Kidney (tissue), 14 donors: ENCODE data around the gene PLEKHH2. TPM values are rescaled to one million over a fixed set of nuclear protein-coding genes. Genes with fewer than 3 reads are reported as not detected.

Source experiments
- DNase-seq, 5 donors: peaks; one replicate each; pipeline ENCODE4 v3.0.0-alpha.2; 2013 to 2020
- FAIRE-seq: peaks from 2 replicates; lab custom pipeline; 2012; peaks lifted over from hg19 to GRCh38; lab: Jason Lieb, UNC
- H3K27ac ChIP-seq, 2 donors: one replicate each; pipeline ENCODE4 v1.7.0; 2013; ENCODE audit warnings: low read depth in 2 of 2, low read length in 2 of 2, inconsistent platforms in 1 of 2
- H3K27me3 ChIP-seq: one replicate; pipeline ENCODE4 v1.7.1; 2013; ENCODE audit warnings: low read length, inconsistent platforms; ENCODE audit not compliant: control insufficient read depth, insufficient read depth
- H3K36me3 ChIP-seq, 3 donors: one replicate each; pipeline versions ENCODE4 v1.7.0 to v1.7.1; 2013; ENCODE audit warnings: low read length in 3 of 3, control low read depth in 1 of 3, inconsistent platforms in 1 of 3; ENCODE audit not compliant: insufficient read depth in 3 of 3, control insufficient read depth in 2 of 3
- H3K4me1 ChIP-seq, 3 donors: one replicate each; pipeline versions ENCODE4 v1.7.0 to v1.7.1; 2013; ENCODE audit warnings: low read length in 3 of 3, inconsistent platforms in 1 of 3, low read depth in 1 of 3; ENCODE audit not compliant: control insufficient read depth in 2 of 3, insufficient read depth in 2 of 3
- H3K4me3 ChIP-seq, 3 donors: one replicate each; pipeline versions ENCODE4 v1.7.0 to v1.8.1; 2013; ENCODE audit warnings: low read length in 3 of 3, control low read depth in 1 of 3, inconsistent platforms in 1 of 3
- H3K9ac ChIP-seq, 3 donors: one replicate each; pipeline versions ENCODE4 v1.7.0 to v1.7.1; 2013; ENCODE audit warnings: low read length in 3 of 3, control low read depth in 1 of 3, inconsistent platforms in 1 of 3
- H3K9me3 ChIP-seq, 3 donors: one replicate each; pipeline versions ENCODE4 v1.7.0 to v1.7.1; 2013; ENCODE audit warnings: low read length in 3 of 3, control low read depth in 1 of 3, inconsistent platforms in 1 of 3; ENCODE audit not compliant: control insufficient read depth in 2 of 3, insufficient read depth in 1 of 3
- intact Hi-C: fragments of 100-400 bp; cut with DNase I; formaldehyde crosslinking; loops from one replicate; pipeline ENCODE4 v1.11.1; 2022
- polyA plus RNA-seq: library from polyadenylated mRNA; stranded (reverse); fragments of 350-450 nt; fragmentation: Illumina TruSeq; extraction: RNeasy Lipid Tissue Mini Kit (QIAGEN cat#74804); gene quantifications from one replicate; pipeline ENCODE4 v1.2.3, GENCODE V29; 2014; ENCODE audit warnings: low read depth, low replicate concordance; ENCODE audit not compliant: insufficient read depth
- total RNA-seq: library from RNA; stranded (reverse); fragmentation: NEBNext Ultra II Directional; extraction: Animal tissue kit (Norgen Biotek cat#: 25700); gene quantifications from one replicate; pipeline ENCODE4 v1.2.1, GENCODE V29; 2021
- TF ChIP-seq, protein P1 (sequence below): IDR thresholded peaks from 3 replicates; pipeline ENCODE4 v1.5.1; 2012; ENCODE audit warnings: mild to moderate bottlenecking, moderate library complexity, borderline replicate concordance; ENCODE audit not compliant: insufficient read depth; ENCODE audit errors: extremely low read depth
- donor health status: control.
- donor health status: control.
- donor health status: control.
- donor health status: control.
- donor health status: control.
- donor health status: DM: yes; HTN: yes; CAD: no.
- donor health status: Normal renal cell carcinoma (clear cell type).

Gene PLEKHH2
- total and polyA plus RNA-seq, 2 donors from 2014 or later, result 4.3 to 25.0 TPM

DNA sequence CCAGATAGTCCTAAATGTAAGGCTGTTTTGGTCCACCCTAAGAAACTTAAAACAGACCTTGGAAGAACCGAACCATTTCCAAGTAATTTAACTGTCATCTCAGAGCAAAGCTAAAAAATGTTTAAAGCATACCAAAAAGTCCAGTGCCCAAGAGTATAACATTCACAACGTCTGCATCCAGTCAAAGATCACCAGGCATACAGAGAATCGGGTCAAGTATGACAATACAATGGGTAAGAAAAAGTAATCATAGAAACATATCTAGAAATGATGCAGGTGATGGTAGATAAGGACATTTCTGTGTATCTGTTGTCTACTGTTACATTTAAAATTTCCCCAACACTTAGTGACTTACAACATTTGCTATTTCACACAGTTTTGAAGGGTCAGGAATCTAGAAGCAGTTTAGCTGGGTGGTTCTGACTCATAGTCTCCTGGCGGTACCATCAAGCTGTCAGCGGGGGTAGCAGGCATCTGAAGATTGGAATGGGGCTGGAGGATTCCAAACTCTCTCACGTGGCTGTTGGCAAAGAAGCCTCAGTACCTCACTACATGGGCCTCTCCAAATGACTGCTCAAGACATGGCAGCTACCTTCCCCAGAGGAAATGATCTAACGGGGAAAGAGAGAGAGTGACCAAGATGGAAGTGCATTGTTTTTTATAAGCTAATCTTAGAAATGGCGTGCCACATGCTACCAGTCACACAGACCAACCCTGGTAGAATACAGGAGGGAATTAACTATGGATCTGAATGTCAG, 100.2 kb downstream of the PLEKHH2 start:
- no peaks in the 10 kb centered on the region for H3K27me3 ChIP-seq
- no peaks in the 10 kb centered on the region for H3K4me1 ChIP-seq
- H3K9me3 ChIP-seq, result no peaks in the 10 kb centered on the region
- H3K36me3 ChIP-seq, result no peaks in the 10 kb centered on the region
- FAIRE-seq (no peak), DNase-seq (no peak)
- TF ChIP-seq, protein P1, sequence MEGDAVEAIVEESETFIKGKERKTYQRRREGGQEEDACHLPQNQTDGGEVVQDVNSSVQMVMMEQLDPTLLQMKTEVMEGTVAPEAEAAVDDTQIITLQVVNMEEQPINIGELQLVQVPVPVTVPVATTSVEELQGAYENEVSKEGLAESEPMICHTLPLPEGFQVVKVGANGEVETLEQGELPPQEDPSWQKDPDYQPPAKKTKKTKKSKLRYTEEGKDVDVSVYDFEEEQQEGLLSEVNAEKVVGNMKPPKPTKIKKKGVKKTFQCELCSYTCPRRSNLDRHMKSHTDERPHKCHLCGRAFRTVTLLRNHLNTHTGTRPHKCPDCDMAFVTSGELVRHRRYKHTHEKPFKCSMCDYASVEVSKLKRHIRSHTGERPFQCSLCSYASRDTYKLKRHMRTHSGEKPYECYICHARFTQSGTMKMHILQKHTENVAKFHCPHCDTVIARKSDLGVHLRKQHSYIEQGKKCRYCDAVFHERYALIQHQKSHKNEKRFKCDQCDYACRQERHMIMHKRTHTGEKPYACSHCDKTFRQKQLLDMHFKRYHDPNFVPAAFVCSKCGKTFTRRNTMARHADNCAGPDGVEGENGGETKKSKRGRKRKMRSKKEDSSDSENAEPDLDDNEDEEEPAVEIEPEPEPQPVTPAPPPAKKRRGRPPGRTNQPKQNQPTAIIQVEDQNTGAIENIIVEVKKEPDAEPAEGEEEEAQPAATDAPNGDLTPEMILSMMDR, result no peak
- H3K9ac ChIP-seq, result no peak overlapping the region
- no peak overlapping the region for H3K4me3 ChIP-seq
- H3K27ac ChIP-seq, result no peak overlapping the region
- intact Hi-C loops, result no loop called here

DNA sequence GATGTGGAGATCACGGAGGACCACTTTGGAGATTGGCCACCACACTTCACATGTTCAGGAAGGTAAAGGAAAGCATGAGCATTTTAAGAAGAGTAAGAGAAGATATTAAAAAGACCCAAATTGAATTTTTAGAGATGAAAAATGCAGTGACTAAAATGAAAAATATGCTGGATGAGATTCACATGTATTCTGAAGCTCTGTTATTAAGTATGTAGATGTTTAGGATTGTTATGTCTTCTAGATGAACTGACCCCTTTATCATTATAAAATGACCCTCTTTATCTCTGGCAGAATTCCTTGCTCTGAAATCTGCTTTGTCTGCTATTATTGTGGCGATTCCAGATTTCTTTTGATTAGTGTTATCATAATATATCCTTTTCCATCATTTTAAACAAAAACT, 100.8 kb downstream of the PLEKHH2 start:
- TF ChIP-seq, protein P1, result no peak
- FAIRE-seq (no peak), DNase-seq (no peak)
- no peaks in the 10 kb centered on the region for H3K27me3 ChIP-seq
- H3K4me3 ChIP-seq, result no peak overlapping the region
- intact Hi-C loops, result no loop called here
- peaks cover 0 to 4% (median 0%) of the 10 kb centered on the region in 3 donors for H3K4me1 ChIP-seq
- H3K9me3 ChIP-seq, result no peaks in the 10 kb centered on the region
- H3K9ac ChIP-seq, result no peak overlapping the region
- no peak overlapping the region for H3K27ac ChIP-seq
- no peaks in the 10 kb centered on the region for H3K36me3 ChIP-seq

DNA sequence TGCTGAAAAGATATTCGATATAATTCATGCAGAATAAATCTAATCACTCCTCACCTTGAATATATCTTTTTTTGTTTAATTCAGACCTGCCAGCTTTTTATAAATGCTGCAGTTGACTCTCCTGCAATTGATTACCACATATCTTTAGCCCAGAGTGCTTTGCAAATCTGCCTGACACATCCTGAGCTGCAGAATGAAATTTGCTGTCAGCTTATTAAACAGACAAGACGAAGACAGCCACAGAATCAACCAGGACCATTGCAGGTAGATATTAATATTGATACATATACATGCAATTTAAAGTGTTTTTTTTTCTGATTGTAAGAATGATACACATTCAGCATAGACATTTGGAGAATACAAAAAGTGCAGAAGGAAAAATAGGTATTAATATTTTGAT, 101.2 kb downstream of the PLEKHH2 start:
- H3K27ac ChIP-seq, result no peak overlapping the region
- no peak for FAIRE-seq

More for the DNA sequence above, 101.2 kb downstream of the PLEKHH2 start:
- H3K27me3 ChIP-seq, result no peaks in the 10 kb centered on the region
- TF ChIP-seq, protein P1, result no peak
- H3K9ac ChIP-seq, result no peak overlapping the region
- peaks cover 0 to 4% (median 0%) of the 10 kb centered on the region in 3 donors for H3K4me1 ChIP-seq
- no peak for DNase-seq
- no peaks in the 10 kb centered on the region for H3K9me3 ChIP-seq
- no peak overlapping the region for H3K4me3 ChIP-seq
- intact Hi-C loops, result no loop called here
- no peaks in the 10 kb centered on the region for H3K36me3 ChIP-seq
